Adipocyte (in vitro differentiated cells): ENCODE results near the gene GATAD2B.

Experiments
- DNase-seq: peaks from one replicate; pipeline ENCODE4 v3.0.0-alpha.2; 2015; ENCODE audit warnings: low read depth
- H3K27me3 ChIP-seq: replicated peaks from 2 replicates; pipeline ENCODE4 v1.7.0; 2013; ENCODE audit warnings: mild to moderate bottlenecking, low read length, moderate library complexity; ENCODE audit not compliant: control insufficient read depth, insufficient read depth
- H3K36me3 ChIP-seq: 2 replicates; pipeline ENCODE4 v1.7.0; 2013; ENCODE audit warnings: low read length, mild to moderate bottlenecking, moderate library complexity; ENCODE audit not compliant: control insufficient read depth, insufficient read depth, severe bottlenecking
- H3K4me1 ChIP-seq: 2 replicates; pipeline ENCODE4 v1.7.0; 2013; ENCODE audit warnings: mild to moderate bottlenecking, low read length, moderate library complexity; ENCODE audit not compliant: control insufficient read depth, insufficient read depth
- H3K4me3 ChIP-seq: 2 replicates; pipeline ENCODE4 v1.7.0; 2013; ENCODE audit warnings: mild to moderate bottlenecking, low read length, moderate library complexity
- H3K9ac ChIP-seq: 2 replicates; pipeline ENCODE4 v1.7.0; 2013; ENCODE audit warnings: mild to moderate bottlenecking, low read length, moderate library complexity
- H3K9me3 ChIP-seq: 2 replicates; pipeline ENCODE4 v1.7.0; 2013; ENCODE audit warnings: mild to moderate bottlenecking, low read length, moderate library complexity; ENCODE audit not compliant: control insufficient read depth

The GATAD2B gene

DNA sequence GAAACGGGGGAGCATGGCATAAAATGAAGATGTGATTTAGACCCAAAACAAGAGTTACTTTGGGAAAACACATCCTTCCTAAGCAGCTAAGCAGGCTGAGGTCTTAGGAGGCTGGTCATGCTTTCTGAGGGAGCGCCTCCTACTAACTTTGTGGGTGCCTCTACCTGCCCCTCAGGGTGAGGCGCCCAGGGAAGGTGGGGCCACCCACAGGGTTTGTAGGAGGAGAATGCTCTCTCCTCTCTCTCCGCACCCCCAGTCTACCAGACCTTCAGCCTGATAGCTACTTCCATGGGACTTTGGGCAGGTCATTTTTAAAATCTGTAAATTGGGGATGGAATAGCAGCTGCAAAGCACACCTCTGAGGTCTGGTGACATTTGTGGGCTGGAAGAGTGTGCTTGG lies 123.8 kb downstream of the GATAD2B start:
- no peak overlapping the region for H3K4me3 ChIP-seq
- no peaks in the 10 kb centered on the region for H3K9me3 ChIP-seq
- H3K36me3 ChIP-seq = no peaks in the 10 kb centered on the region
- H3K9ac ChIP-seq = no peak overlapping the region
- no peaks in the 10 kb centered on the region for H3K27me3 ChIP-seq
- no peak for DNase-seq
- no peaks in the 10 kb centered on the region for H3K4me1 ChIP-seq

DNA sequence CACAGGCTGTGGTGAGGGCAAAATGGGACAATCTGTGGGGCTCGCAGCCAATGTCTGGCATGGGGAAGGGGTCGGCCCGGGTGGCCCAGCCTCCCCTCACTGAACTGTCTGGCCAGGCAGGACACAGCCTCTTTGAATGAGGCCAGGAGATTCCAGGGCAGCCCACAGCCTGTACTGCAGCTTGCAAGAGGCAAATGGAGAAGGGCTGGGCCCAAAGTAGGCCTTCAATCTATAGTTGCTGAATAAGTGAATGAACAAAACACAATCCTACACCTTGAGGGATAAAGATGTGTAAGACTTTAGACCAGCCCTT lies 124.3 kb downstream of the GATAD2B start:
- Histone ChIP-seq H3K9me3 (no peaks in the 10 kb centered on the region), H3K4me3 (no peak overlapping the region), H3K27me3 (no peaks in the 10 kb centered on the region), H3K4me1 (no peaks in the 10 kb centered on the region), H3K9ac (no peak overlapping the region), H3K36me3 (no peaks in the 10 kb centered on the region)
- no peak for DNase-seq

GRCh38 chr1:153796786-153797659 lies 125.7 kb downstream of the GATAD2B start:
- Histone ChIP-seq H3K9ac (no peak overlapping the region), H3K4me3 (no peak overlapping the region), H3K9me3 (no peaks in the 10 kb centered on the region), H3K36me3 (no peaks in the 10 kb centered on the region), H3K4me1 (peaks cover under 1% of the 10 kb centered on the region), H3K27me3 (no peaks in the 10 kb centered on the region)
- peak; percentile 88 for DNase-seq

DNA sequence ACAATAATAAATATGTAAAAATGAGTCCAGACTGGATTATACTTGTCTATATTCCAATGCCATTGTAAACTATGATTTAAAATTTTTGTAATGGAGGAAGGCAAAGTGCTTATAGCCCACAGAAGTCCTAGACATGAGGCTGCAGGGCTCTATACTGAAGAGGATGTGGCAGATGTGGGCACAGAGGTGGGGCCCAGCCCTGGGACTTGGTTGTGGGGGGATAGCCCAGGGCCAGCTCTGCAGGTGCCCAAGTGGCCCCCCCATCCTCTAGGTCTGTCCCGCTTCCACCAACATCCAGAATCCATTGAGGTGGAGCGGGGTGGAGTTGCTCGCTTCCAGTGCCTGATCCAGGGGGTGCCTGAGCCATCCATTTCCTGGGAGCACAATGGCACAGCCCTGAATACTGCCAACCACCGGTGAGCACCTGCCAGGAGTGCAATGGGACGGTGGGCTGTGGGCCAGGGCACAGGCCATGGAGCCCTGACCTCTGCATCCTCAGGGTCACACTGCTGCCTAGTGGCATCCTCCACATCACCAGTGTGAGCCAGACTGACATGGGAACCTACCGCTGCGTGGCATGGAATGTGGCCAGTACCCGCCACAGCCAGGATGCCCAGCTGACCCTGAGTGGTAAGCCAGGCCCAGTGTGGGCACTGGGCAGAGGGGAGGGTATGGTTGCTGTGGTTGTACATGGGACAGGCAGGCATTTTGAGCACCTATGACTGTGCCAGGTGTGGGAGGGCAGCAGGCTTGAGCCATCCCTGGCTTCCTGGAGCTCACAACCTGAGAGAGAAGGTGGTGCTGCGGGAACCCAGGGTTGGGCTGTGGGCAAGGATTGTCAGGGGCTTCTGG lies 126.6 kb downstream of the GATAD2B start:
- H3K9me3 ChIP-seq = no peaks in the 10 kb centered on the region
- DNase-seq = no peak
- H3K27me3 ChIP-seq = no peaks in the 10 kb centered on the region
- H3K4me1 ChIP-seq = peaks cover 9% of the 10 kb centered on the region
- H3K36me3 ChIP-seq = no peaks in the 10 kb centered on the region
- H3K4me3 ChIP-seq = no peak overlapping the region
- H3K9ac ChIP-seq = no peak overlapping the region

DNA sequence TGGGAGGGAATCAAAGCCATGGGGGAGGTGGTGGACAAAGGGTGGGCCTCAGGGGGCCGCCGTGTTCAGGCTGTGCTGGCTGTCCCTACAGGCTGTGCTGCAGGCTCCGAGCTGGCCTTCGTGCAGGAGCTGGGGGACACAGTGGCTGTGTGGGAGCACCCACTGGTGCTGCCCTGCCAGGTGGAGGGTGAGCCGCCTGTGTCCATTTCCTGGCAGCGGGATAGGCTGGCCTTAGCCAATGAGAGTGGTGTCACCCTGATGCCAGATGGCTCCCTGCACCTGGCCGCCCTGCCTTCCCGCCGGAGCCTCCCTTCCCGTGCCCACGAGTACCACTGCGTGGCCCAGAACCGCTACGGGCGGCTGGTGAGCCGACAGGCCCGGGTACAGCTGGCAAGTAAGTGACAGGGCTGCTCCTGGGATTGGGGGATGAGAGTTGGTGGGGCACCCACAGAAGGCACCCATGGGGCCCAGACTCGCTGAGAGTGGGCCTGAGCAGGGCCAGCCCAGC lies 127.4 kb downstream of the GATAD2B start:
- DNase-seq = no peak
- H3K36me3 ChIP-seq = no peaks in the 10 kb centered on the region
- H3K9me3 ChIP-seq = no peaks in the 10 kb centered on the region
- no peak overlapping the region for H3K9ac ChIP-seq
- no peaks in the 10 kb centered on the region for H3K27me3 ChIP-seq
- peaks cover 16% of the 10 kb centered on the region for H3K4me1 ChIP-seq
- H3K4me3 ChIP-seq = no peak overlapping the region

- H3K4me1 ChIP-seq = peaks cover 20% of the 10 kb centered on the region
- H3K27me3 ChIP-seq = no peaks in the 10 kb centered on the region
- H3K4me3 ChIP-seq = no peak overlapping the region
- H3K36me3 ChIP-seq = no peaks in the 10 kb centered on the region
- H3K9me3 ChIP-seq = no peaks in the 10 kb centered on the region
- no peak for DNase-seq
- H3K9ac ChIP-seq = no peak overlapping the region
Measured at GRCh38 chr1:153794624-153795329, 128.0 kb downstream of the GATAD2B start.

DNA sequence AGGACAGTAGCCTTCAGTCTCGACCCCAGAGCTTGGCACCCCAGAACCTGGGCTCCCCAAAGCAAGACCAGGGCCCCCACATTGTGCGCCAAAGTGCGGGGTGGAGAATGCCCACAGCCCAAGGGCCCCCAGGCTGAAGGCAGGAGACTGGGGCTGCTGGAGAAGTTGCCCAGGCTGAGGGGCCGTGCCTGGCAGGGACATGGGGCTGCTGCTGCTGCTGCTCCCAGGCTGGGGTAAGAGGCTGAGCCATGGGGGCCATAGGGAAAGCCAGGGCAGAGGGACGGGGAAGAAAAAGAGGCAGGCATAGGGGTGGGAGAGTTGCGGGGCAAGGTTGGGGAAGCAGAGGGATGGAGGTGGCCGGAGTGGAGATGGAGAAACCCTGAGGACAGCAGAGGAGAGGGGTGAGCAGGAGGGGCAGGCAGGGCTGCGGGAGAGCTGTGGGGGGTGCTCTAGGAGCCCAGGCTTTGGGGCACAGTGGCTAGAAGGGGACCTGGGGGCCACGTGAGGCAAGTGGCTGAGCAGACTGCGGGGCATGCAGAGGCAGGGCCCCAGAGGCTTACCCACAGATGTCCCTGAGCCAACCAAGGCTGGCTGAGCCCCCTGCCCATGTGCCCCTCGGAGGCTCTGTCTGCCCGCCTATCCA lies 128.7 kb downstream of the GATAD2B start:
- Histone ChIP-seq H3K4me3 (no peak overlapping the region), H3K4me1 (peaks cover 26% of the 10 kb centered on the region), H3K27me3 (no peaks in the 10 kb centered on the region), H3K36me3 (no peaks in the 10 kb centered on the region), H3K9me3 (no peaks in the 10 kb centered on the region), H3K9ac (no peak overlapping the region)
- DNase-seq = no peak

- Histone ChIP-seq H3K9ac (no peak overlapping the region), H3K4me1 (peaks cover 26% of the 10 kb centered on the region), H3K27me3 (no peaks in the 10 kb centered on the region), H3K9me3 (no peaks in the 10 kb centered on the region), H3K36me3 (no peaks in the 10 kb centered on the region), H3K4me3 (no peak overlapping the region)
- DNase-seq = no peak
Measured at GRCh38 chr1:153793261-153793972, 129.4 kb downstream of the GATAD2B start.

DNA sequence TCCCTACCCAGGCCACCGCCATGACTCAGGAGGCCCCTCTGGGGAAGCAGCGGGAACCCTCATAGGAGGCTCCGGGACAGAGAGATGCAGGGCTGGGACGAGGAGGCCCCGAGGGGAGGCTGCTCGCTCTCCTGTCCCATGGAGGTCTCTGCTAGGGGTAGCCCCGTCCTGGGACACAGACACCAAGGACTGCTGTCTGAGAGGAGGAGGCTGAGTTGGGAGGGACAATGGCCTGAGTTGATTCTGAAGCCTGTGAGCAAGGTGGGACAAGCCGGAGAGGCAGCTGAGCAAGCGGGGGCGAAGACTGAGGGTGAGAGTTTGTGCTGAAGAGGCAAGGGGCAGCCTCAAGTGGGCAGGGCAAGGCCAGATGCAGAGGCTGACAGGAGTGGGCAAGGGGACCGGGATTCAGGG lies 130.1 kb downstream of the GATAD2B start:
- H3K27me3 ChIP-seq = no peaks in the 10 kb centered on the region
- H3K9ac ChIP-seq = no peak overlapping the region
- no peak for DNase-seq
- no peaks in the 10 kb centered on the region for H3K36me3 ChIP-seq
- peaks cover 30% of the 10 kb centered on the region for H3K4me1 ChIP-seq
- H3K9me3 ChIP-seq = no peaks in the 10 kb centered on the region
- H3K4me3 ChIP-seq = no peak overlapping the region

DNA sequence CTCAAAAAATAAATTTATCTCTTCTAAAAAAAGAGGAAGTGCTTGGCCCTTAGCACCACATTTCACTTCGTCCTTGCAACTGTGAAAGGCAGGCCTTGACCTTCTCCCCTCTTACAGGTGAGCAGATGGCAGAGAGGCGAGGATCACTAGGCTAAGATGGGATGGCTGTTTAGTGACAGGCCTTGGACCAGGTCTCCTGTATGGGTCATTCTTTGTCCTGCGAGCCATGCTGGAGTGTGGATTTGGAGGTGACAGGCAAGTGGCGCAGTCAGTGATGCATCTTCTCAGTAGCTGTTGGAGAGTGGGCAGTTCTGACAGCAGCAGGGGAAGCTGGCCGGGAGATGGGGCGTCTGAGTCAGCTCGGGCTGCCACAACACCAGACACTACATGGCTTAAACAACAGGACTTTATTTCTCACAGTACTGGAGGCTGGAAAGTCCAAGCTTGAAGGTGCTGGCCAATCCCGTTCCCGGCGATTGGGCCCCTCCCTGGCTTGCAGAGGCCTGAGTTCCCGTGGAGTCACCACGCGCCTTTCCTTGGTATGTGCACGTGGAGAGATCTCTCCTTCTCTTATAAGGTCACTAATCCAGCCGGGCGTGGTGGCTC lies 131.0 kb downstream of the GATAD2B start:
- DNase-seq = peak; percentile 10
- no peaks in the 10 kb centered on the region for H3K27me3 ChIP-seq
- H3K9ac ChIP-seq = peak overlapping the region; percentile 93
- no peaks in the 10 kb centered on the region for H3K9me3 ChIP-seq
- peak overlapping the region; percentile 85 for H3K4me3 ChIP-seq
- H3K36me3 ChIP-seq = no peaks in the 10 kb centered on the region
- H3K4me1 ChIP-seq = peaks cover 30% of the 10 kb centered on the region
